GM12874 (cell line): ENCODE measurements around the gene AMBP.

Experiments used
- TF ChIP-seq, protein P1 (sequence below): IDR thresholded peaks from 2 replicates; pipeline ENCODE4 v1.5.1; 2011; ENCODE audit warnings: low read depth, mild to moderate bottlenecking, control low read depth, low read length, moderate library complexity; ENCODE audit not compliant: insufficient read depth

AMBP gene

DNA sequence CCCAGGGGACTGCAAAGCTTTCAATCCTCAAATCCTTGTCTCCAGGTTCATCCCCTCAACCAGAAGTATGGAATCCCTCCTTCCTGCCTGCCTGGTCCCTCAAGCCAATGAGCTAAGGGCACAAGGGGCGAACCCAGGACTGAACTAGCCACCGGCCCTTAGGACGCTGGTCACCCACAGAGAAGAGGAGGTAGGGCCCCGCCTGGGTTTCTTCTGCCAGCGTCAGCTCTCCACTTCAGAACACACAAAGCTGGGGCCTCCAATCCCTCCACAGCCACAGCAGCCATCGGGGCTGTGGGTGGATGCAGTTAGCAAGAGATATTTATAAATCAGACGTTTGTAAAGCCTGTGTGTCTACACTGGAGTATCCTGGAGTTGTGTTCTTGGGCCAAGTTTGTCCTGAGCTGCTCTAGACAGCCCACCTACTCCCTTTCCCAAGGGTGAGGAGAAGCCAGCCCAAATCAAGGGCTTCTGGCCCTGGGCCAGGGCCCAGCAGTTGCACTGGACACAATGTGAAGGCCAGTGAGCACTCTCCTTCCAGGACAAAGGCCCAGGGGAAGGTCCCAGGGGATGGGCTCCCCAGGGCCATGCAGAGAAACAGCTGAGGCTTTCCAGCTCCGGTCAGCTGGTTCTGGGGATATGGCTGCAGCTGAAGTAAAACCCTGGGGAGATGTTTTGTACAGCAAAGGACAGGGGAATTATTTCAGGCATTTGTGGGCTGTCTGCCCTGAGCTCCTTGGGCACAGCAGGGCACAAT lies 18.9 kb downstream of the AMBP start:
- TF ChIP-seq, protein P1, sequence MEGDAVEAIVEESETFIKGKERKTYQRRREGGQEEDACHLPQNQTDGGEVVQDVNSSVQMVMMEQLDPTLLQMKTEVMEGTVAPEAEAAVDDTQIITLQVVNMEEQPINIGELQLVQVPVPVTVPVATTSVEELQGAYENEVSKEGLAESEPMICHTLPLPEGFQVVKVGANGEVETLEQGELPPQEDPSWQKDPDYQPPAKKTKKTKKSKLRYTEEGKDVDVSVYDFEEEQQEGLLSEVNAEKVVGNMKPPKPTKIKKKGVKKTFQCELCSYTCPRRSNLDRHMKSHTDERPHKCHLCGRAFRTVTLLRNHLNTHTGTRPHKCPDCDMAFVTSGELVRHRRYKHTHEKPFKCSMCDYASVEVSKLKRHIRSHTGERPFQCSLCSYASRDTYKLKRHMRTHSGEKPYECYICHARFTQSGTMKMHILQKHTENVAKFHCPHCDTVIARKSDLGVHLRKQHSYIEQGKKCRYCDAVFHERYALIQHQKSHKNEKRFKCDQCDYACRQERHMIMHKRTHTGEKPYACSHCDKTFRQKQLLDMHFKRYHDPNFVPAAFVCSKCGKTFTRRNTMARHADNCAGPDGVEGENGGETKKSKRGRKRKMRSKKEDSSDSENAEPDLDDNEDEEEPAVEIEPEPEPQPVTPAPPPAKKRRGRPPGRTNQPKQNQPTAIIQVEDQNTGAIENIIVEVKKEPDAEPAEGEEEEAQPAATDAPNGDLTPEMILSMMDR, result no peak

DNA sequence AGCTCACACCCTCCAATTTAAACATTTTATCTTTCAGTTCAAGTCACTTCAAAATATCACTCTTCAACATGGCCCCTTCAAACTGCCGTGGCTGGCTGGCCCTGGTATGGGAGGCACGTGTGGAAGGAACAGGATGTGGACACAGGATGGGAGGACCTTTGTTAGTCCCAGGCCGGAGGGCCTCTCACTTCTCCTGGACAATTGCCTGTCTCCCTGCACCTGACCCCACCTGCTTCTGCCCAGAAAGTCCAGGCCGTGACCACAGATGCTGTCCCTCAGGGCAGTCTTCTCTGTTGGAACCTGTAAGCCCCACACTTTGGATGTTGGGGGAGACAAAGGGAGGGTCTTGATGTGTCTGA lies 19.4 kb downstream of the AMBP start:
- TF ChIP-seq, protein P1, result no peak

DNA sequence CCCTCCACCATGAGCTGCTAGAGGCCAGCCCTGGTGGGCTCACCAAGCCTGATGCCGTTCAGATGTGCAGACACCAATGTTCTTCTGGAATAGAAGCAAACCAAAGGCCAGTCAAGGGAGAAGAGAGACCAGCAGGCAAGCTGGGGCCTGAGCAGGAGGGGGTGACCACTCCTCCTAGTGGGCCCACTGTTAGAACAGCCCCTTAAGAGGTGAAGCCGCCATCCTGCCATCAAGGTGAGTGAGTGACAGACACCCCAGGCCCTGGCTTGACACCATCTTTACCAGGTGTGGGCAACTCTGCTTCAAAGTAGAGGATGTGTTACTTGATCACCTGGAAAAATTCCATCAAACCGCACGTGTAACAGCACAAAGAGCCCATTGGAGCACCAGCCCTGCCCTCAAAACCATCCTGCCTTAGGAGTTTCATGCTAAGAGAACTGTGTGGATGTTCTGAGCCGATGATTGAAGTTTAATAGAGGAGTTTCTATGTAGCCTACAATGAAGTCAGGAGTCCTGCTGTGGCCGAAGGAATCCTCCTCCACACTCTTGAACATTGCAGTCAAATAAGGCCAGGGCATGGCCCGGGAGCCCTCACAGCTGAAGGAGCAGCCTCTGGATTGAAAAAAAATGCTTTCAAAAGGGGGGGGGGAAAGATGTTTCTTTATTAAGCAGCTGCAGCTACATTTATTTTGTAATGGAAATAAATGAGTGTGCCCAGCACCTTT lies 20.8 kb downstream of the AMBP start:
- TF ChIP-seq, protein P1, result no peak

GRCh38 chr9:114056527-114056926 lies 21.6 kb downstream of the AMBP start:
- TF ChIP-seq, protein P1, result no peak

- TF ChIP-seq, protein P1, result no peak
Measured at GRCh38 chr9:114055894-114056293, 22.2 kb downstream of the AMBP start.

- TF ChIP-seq, protein P1, result no peak
Measured at GRCh38 chr9:114055061-114055460, 23.0 kb downstream of the AMBP start.

DNA sequence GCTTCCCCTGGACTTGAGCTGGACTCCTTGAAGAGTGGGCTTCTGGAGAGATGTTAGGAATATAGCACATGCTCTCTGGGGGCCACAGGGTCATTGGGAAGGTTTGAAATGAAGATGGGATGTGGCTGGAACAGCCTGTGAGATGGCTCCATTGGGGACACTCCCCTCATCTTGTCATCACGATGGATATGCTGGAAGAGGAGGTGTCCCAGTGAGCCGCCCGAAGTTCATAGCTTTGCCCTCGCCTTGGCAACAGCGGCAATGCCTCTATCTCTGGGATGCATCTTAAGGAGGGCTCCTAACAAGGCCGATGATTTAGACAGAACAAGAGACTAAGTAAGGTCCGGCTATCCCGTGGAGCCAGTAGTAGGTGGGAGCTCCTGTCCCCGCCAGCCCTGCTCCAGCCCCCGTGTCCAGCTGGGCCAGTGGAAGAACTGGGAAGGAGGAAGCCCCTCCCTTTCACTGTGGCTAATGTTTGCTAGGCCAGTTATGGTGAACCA lies 23.9 kb downstream of the AMBP start:
- TF ChIP-seq, protein P1, result no peak
